Neural cell (in vitro differentiated cells): ENCODE results near the gene TNFRSF14.

Experiments
- CTCF ChIP-seq: fragments of 450-650 bp; IDR thresholded peaks from 2 replicates; pipeline ENCODE4 v1.5.1; 2014; ENCODE audit warnings: antibody characterized with exemption, mild to moderate bottlenecking, moderate library complexity; ENCODE audit not compliant: poor library complexity, severe bottlenecking
- EP300 ChIP-seq: fragments of 450-650 bp; conservative IDR thresholded peaks from 2 replicates; pipeline ENCODE4 v1.6.1; 2014; ENCODE audit warnings: antibody characterized with exemption, mild to moderate bottlenecking, moderate library complexity; ENCODE audit not compliant: poor library complexity, severe bottlenecking
- EZH2 ChIP-seq: fragments of 200-600, 300-800 bp; shearing (Covaris generic), sonication (generic); IDR thresholded peaks from 2 replicates; pipeline ENCODE4 v1.6.1; 2014; ENCODE audit warnings: antibody characterized with exemption, low read length, borderline replicate concordance, mild to moderate bottlenecking; ENCODE audit not compliant: insufficient read depth, poor library complexity, severe bottlenecking
- RAD21 ChIP-seq: fragments of 450-650 bp; conservative IDR thresholded peaks from 2 replicates; pipeline ENCODE4 v1.6.1; 2014; ENCODE audit warnings: antibody characterized with exemption, mild to moderate bottlenecking, moderate library complexity
- REST ChIP-seq: IDR thresholded peaks from 2 replicates; pipeline ENCODE4 v1.6.1; 2012; ENCODE audit warnings: borderline replicate concordance
- SMC3 ChIP-seq: fragments of 450-650 bp; conservative IDR thresholded peaks from 2 replicates; pipeline ENCODE4 v1.6.1; 2014; ENCODE audit warnings: antibody characterized with exemption, mild to moderate bottlenecking, moderate library complexity; ENCODE audit not compliant: poor library complexity
- TAF1 ChIP-seq: IDR thresholded peaks from 2 replicates; pipeline ENCODE4 v1.6.1; 2012; ENCODE audit warnings: low read depth

GRCh38 chr1:2555634-2556276, 416 bp upstream of the TNFRSF14 start:
- no peak for TF ChIP-seq CTCF
- TF ChIP-seq SMC3 = no peak
- no peak for TF ChIP-seq REST
- TF ChIP-seq TAF1 = no peak
- no peak for TF ChIP-seq RAD21
- TF ChIP-seq EP300 = no peak
- TF ChIP-seq EZH2 = no peak
